CD14-positive monocyte (primary cell): ENCODE data around the gene MTTP. TPM values are rescaled to one million over a fixed set of nuclear protein-coding genes. Genes with fewer than 3 reads are reported as not detected.

Experiments
- DNase-seq, 3 donors: peaks; one replicate each; pipeline ENCODE4 v3.0.0-alpha.2; 2011 to 2022
- H2AFZ ChIP-seq: 2 replicates; pipeline ENCODE4 v1.6.0; 2012; ENCODE audit warnings: mild to moderate bottlenecking, low read depth, low read length, inconsistent platforms; ENCODE audit not compliant: insufficient read depth, poor library complexity, severe bottlenecking
- H3K27ac ChIP-seq, 2 donors: 1 replicate in 1 of 2; 2 replicates in 1 of 2; pipeline ENCODE4 v1.5.1; 2012 to 2013; ENCODE audit warnings: low read length in 2 of 2, control low read depth in 1 of 2, inconsistent platforms in 1 of 2, low read depth in 1 of 2, mild to moderate bottlenecking in 1 of 2
- H3K27me3 ChIP-seq, 2 donors: one replicate each; pipeline versions ENCODE4 v1.6.0 to v1.6.1; 2011 to 2013; ENCODE audit warnings: low read length in 2 of 2; ENCODE audit not compliant: control insufficient read depth in 2 of 2, insufficient read depth in 2 of 2
- H3K36me3 ChIP-seq, 2 donors: replicated peaks in 1 of 2; 1 replicate in 1 of 2; 2 replicates in 1 of 2; pipeline versions ENCODE4 v1.5.1 to v1.6.1; 2012 to 2013; ENCODE audit warnings: low read length in 2 of 2, control low read depth in 1 of 2, inconsistent platforms in 1 of 2, mild to moderate bottlenecking in 1 of 2; ENCODE audit not compliant: insufficient read depth in 2 of 2, control insufficient read depth in 1 of 2
- H3K4me1 ChIP-seq, 2 donors: 1 replicate in 1 of 2; 2 replicates in 1 of 2; pipeline versions ENCODE4 v1.5.1 to v1.6.1; 2012 to 2013; ENCODE audit warnings: low read length in 2 of 2, control low read depth in 1 of 2, inconsistent platforms in 1 of 2, mild to moderate bottlenecking in 1 of 2, moderate library complexity in 1 of 2; ENCODE audit not compliant: insufficient read depth in 2 of 2, control insufficient read depth in 1 of 2
- H3K4me2 ChIP-seq: replicated peaks from 2 replicates; pipeline ENCODE3; 2012; ENCODE audit warnings: low read length, moderate library complexity, mild to moderate bottlenecking; ENCODE audit not compliant: poor library complexity, severe bottlenecking; ENCODE audit errors: extremely low read depth
- H3K4me3 ChIP-seq, 3 experiments: fragments of 200-600 bp in 1 of 3; sonication (generic) in 1 of 3; replicated peaks in 1 of 3; 1 replicate in 2 of 3; 2 replicates in 1 of 3; pipeline ENCODE4 v1.5.1; 2011 to 2013; ENCODE audit warnings: low read length in 3 of 3, mild to moderate bottlenecking in 3 of 3, control low read depth in 2 of 3, low read depth in 2 of 3, inconsistent platforms in 1 of 3, moderate library complexity in 1 of 3
- H3K79me2 ChIP-seq: 2 replicates; pipeline ENCODE4 v1.6.0; 2012; ENCODE audit warnings: mild to moderate bottlenecking, control low read depth, inconsistent platforms, low read length, moderate library complexity; ENCODE audit not compliant: insufficient read depth
- H3K9ac ChIP-seq: 2 replicates; pipeline ENCODE4 v1.6.0; 2017; ENCODE audit warnings: low read length, mild to moderate bottlenecking; ENCODE audit not compliant: insufficient read depth, poor library complexity, severe bottlenecking
- H3K9me3 ChIP-seq, 2 donors: replicated peaks in 1 of 2; 1 replicate in 1 of 2; 2 replicates in 1 of 2; pipeline versions ENCODE4 v1.5.1 to v1.6.1; 2012 to 2013; ENCODE audit warnings: low read length in 2 of 2, control low read depth in 1 of 2; ENCODE audit not compliant: control insufficient read depth in 1 of 2, insufficient read depth in 1 of 2
- H4K20me1 ChIP-seq: 2 replicates; pipeline ENCODE4 v1.6.0; 2012; ENCODE audit warnings: mild to moderate bottlenecking, low read length, control low read depth, moderate library complexity; ENCODE audit not compliant: insufficient read depth
- H3K27ac Mint-ChIP-seq, 7 donors: one replicate each; pipeline ENCODE4 v1.8.0; 2020; ENCODE audit warnings: mild to moderate bottlenecking in 7 of 7, mixed read lengths in 7 of 7, moderate library complexity in 6 of 7, inconsistent platforms in 2 of 7
- H3K27me3 Mint-ChIP-seq, 3 donors: one replicate each; pipeline ENCODE4 v1.8.0; 2021 to 2022; ENCODE audit warnings: low read depth in 3 of 3, mild to moderate bottlenecking in 3 of 3, mixed read lengths in 3 of 3, moderate library complexity in 3 of 3, inconsistent platforms in 1 of 3
- H3K36me3 Mint-ChIP-seq, 2 donors: one replicate each; pipeline ENCODE4 v1.8.0; 2020; ENCODE audit warnings: mixed read lengths in 2 of 2, inconsistent platforms in 1 of 2, mild to moderate bottlenecking in 1 of 2
- H3K4me1 Mint-ChIP-seq: one replicate; pipeline ENCODE4 v1.8.0; 2020; ENCODE audit warnings: mild to moderate bottlenecking, mixed read lengths
- H3K4me3 Mint-ChIP-seq, 2 donors: one replicate each; pipeline ENCODE4 v1.8.0; 2020; ENCODE audit warnings: mild to moderate bottlenecking in 2 of 2, mixed read lengths in 2 of 2, moderate library complexity in 1 of 2
- H3K9me3 Mint-ChIP-seq, 7 donors: one replicate each; pipeline ENCODE4 v1.8.0; 2020 to 2022; ENCODE audit warnings: mixed read lengths in 7 of 7, mild to moderate bottlenecking in 6 of 7, moderate library complexity in 6 of 7, inconsistent platforms in 2 of 7
- WGBS: methylation state at CpG from one replicate; pipeline ENCODE4 v1.1.5; 2013; ENCODE audit warnings: missing lambda C conversion rate; ENCODE audit not compliant: insufficient coverage; 5-methylcytosine and 5-hydroxymethylcytosine counted together
- intact Hi-C, 2 donors: fragments of 100-400 bp; cut with micrococcal nuclease; formaldehyde crosslinking; loops; one replicate each; pipeline versions ENCODE4 v1.15.0 to v1.15.1; 2023
- polyA plus RNA-seq, 3 donors: library from polyadenylated mRNA; depleted of rRNA in 1 of 3; unstranded in 2 of 3; stranded (reverse) in 1 of 3; fragments of 300-500 nt in 2 of 3; fragments of >200 nt in 1 of 3; fragmentation: Illumina TruSeq in 2 of 3; gene quantifications; 1 replicate in 2 of 3; 2 replicates in 1 of 3; pipeline ENCODE4 v1.2.3, GENCODE V29; 2012 to 2021
- TF ChIP-seq, protein P1 (sequence below): fragments of 200-600 bp; IDR thresholded peaks from one replicate; pipeline ENCODE4 v1.8.0; 2022; ENCODE audit warnings: antibody characterized with exemption, mild to moderate bottlenecking

The MTTP gene
- polyA plus RNA-seq, 3 donors = not detected

DNA sequence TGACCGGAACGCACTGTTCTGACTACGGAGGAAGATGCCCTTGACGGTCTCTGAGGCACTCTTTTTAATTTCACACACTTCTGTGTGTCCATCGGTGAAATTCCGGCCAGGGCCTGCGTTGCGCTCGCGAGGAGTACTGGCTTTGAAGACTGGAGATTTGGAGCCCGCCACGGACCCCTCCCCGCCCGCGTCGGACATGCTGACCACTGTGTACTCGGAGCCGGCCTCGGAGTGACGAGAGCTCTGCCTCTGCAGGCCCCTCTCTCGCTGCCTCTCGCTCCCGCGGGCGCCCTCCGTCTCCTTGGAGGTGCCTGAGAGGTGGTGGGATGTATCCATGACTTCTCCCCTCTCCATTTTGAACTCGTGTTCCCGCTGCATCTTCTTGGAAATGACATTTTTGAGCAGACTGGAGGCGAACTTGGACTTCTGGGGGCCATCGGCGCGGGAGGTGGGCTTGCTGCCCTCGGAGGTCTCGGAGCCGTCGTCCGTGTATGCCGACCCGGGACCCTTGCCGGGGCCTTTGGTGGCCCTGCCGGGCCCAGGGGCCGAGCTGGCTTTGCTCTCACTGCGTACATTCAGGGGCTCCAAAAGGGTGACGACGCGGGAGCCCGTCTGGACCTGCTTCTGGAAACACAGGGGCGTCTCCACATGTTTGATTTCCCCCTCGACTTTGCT is 77.3 kb downstream of the MTTP start:
- H3K9me3 Mint-ChIP-seq = peaks cover 24 to 43% (median 35%) of the 10 kb centered on the region in 7 donors
- no peak overlapping the region for H3K4me3 Mint-ChIP-seq
- TF ChIP-seq, protein P1, sequence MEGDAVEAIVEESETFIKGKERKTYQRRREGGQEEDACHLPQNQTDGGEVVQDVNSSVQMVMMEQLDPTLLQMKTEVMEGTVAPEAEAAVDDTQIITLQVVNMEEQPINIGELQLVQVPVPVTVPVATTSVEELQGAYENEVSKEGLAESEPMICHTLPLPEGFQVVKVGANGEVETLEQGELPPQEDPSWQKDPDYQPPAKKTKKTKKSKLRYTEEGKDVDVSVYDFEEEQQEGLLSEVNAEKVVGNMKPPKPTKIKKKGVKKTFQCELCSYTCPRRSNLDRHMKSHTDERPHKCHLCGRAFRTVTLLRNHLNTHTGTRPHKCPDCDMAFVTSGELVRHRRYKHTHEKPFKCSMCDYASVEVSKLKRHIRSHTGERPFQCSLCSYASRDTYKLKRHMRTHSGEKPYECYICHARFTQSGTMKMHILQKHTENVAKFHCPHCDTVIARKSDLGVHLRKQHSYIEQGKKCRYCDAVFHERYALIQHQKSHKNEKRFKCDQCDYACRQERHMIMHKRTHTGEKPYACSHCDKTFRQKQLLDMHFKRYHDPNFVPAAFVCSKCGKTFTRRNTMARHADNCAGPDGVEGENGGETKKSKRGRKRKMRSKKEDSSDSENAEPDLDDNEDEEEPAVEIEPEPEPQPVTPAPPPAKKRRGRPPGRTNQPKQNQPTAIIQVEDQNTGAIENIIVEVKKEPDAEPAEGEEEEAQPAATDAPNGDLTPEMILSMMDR = no peak
- peaks cover 0 to 3% (median 2%) of the 10 kb centered on the region in 3 donors for H3K27me3 Mint-ChIP-seq
- H4K20me1 ChIP-seq = no peaks in the 10 kb centered on the region
- whole genome bisulfite sequencing = 97% methylated on average over 43 of the region's 49 CpGs
- no peaks in the 10 kb centered on the region for H3K36me3 Mint-ChIP-seq
- H3K4me2 ChIP-seq = no peak overlapping the region
- H3K4me3 ChIP-seq = no peak overlapping the region
- H3K79me2 ChIP-seq = no peaks in the 10 kb centered on the region
- H3K27ac ChIP-seq = no peak overlapping the region
- no peak overlapping the region for H3K9ac ChIP-seq
- peaks cover 28 to 45% of the 10 kb centered on the region in 2 donors for H3K9me3 ChIP-seq
- H3K27ac Mint-ChIP-seq = no peak overlapping the region
- no peaks in the 10 kb centered on the region for H3K36me3 ChIP-seq
- no peaks in the 10 kb centered on the region for H3K4me1 ChIP-seq
- intact Hi-C loops = no loop called here
- H2AFZ ChIP-seq = no peak overlapping the region
- no peak for DNase-seq
- H3K4me1 Mint-ChIP-seq = no peaks in the 10 kb centered on the region
- H3K27me3 ChIP-seq = no peaks in the 10 kb centered on the region

DNA sequence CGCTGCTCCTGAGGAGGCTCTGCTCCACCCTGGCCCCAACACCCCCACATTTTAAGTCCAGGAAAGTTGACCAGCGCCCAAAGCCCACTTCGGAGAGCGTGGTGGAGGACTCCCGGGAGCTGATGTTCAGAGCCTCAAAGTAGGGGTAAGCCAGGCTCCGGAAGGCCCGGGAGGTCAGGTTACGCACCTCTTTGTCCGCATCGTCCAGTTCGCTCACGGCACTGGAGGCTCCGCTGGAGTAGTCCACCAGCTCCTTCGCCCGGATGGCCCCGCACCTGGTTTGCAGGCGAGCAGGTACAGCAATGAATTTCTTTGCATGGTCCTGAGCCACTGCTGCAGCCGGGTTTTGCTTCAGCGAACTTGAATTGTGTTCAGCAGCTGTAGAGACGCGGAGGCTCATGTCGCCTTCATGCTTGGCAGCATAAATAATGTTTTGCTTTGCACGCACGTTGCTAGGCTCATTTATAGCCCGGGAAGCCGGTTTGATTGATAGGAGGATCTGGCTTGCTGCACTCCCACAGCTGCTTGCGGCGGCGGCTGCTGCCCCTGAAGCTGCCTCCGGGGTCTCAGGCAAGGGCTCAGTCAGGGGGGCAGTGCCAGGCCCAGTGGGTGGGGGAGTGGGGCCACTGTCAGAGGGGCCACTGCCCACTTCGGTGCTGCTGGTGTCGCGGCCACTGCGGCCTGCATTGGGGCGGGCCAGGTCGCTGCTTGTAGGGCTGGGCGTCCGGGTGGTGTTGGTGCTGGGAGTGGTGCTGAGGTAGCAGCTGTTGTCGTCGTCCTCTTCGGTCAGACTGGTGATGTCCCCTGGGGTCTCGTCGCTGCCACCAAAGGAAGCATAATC is 78.2 kb downstream of the MTTP start:
- Mint-ChIP-seq H3K27me3 (peaks cover 0 to 3% (median 0%) of the 10 kb centered on the region in 3 donors), H3K27ac (no peak overlapping the region), H3K9me3 (peaks cover 24 to 43% (median 35%) of the 10 kb centered on the region in 7 donors), H3K4me1 (no peaks in the 10 kb centered on the region), H3K4me3 (no peak overlapping the region), H3K36me3 (no peaks in the 10 kb centered on the region)
- H3K4me2 ChIP-seq = no peak overlapping the region
- peaks cover 28 to 45% of the 10 kb centered on the region in 2 donors for H3K9me3 ChIP-seq
- H3K4me3 ChIP-seq = no peak overlapping the region
- no peaks in the 10 kb centered on the region for H4K20me1 ChIP-seq
- H3K36me3 ChIP-seq = no peaks in the 10 kb centered on the region
- DNase-seq = no peak
- no peaks in the 10 kb centered on the region for H3K4me1 ChIP-seq
- H2AFZ ChIP-seq = no peak overlapping the region
- intact Hi-C loops = no loop called here
- H3K27me3 ChIP-seq = no peaks in the 10 kb centered on the region
- no peak overlapping the region for H3K9ac ChIP-seq
- H3K79me2 ChIP-seq = no peaks in the 10 kb centered on the region
- 96% methylated on average over 39 of the region's 43 CpGs for WGBS
- TF ChIP-seq, protein P1 = no peak
- no peak overlapping the region for H3K27ac ChIP-seq
